ENCODE results near the gene FBXO15.

FBXO15 gene

GRCh38 chr18:74084184-74084855 lies 63.3 kb downstream of the FBXO15 start:
- no peak overlapping the region for H3K9ac ChIP-seq (ENCODE audit: low read length)
- H3K27ac ChIP-seq (ENCODE audit: low read depth, low read length), result no peak overlapping the region
- no peaks in the 10 kb centered on the region for H3K4me1 ChIP-seq (ENCODE audit: control insufficient read depth, insufficient read depth, low read length)
- no peaks in the 10 kb centered on the region for H3K36me3 ChIP-seq (ENCODE audit: control insufficient read depth, insufficient read depth, low read length)
- no peak overlapping the region for H3K4me3 ChIP-seq (ENCODE audit: low read length)
- no peaks in the 10 kb centered on the region for H3K27me3 ChIP-seq (ENCODE audit: control insufficient read depth, insufficient read depth, low read length)

GRCh38 chr18:74083557-74083952 lies 64.1 kb downstream of the FBXO15 start:
- H3K27ac ChIP-seq (ENCODE audit: low read depth, low read length), result no peak overlapping the region
- no peaks in the 10 kb centered on the region for H3K27me3 ChIP-seq (ENCODE audit: control insufficient read depth, insufficient read depth, low read length)
- no peak overlapping the region for H3K4me3 ChIP-seq (ENCODE audit: low read length)
- H3K4me1 ChIP-seq (ENCODE audit: control insufficient read depth, insufficient read depth, low read length), result no peaks in the 10 kb centered on the region
- no peaks in the 10 kb centered on the region for H3K36me3 ChIP-seq (ENCODE audit: control insufficient read depth, insufficient read depth, low read length)
- H3K9ac ChIP-seq (ENCODE audit: low read length), result no peak overlapping the region

DNA sequence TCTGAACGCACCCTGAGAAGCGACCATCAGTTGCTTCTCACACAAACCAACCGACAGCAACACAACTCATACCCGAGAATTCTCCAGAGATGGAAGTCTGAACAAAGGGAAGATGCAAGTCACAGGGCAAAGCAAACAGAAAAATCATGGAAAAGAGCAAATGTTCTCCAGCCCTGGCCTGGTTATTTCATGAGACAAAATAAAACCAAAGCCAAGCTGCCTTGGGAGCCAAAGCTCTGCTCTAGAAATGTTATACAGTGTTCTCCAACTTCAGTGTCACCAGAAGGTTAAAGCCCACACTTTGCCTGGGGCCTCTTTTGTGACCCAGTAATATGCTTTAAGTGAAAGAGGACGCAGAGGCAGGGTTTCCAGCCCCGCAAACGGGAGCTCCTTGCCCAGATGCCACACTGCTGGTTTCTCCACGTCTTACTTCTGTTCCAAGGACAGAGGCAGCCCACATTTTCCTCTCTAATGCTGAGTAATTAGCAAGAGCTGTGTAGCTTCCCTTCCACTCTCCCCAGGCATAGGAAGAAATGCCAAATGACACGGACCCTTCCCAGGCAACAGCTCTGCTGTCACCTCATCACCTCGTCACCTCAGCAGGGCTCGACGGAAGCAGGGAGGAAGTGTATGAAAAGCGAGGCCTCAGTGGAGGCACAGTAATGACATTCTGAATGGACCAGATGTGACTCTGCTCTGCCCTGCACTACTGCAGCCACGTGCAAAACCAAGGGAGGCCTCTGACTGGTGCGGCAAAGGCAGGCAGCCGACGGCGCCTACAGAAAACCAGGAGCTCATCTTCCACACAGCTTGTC lies 64.7 kb downstream of the FBXO15 start:
- H3K4me3 ChIP-seq (ENCODE audit: low read length), result no peak overlapping the region

GRCh38 chr18:74081966-74082741 lies 65.5 kb downstream of the FBXO15 start:
- no peak overlapping the region for H3K9ac ChIP-seq (ENCODE audit: low read length)

More for the DNA sequence above, 64.7 kb downstream of the FBXO15 start:
- no peaks in the 10 kb centered on the region for H3K36me3 ChIP-seq (ENCODE audit: control insufficient read depth, insufficient read depth, low read length)
- H3K4me1 ChIP-seq (ENCODE audit: control insufficient read depth, insufficient read depth, low read length), result no peaks in the 10 kb centered on the region
- H3K27me3 ChIP-seq (ENCODE audit: control insufficient read depth, insufficient read depth, low read length), result no peaks in the 10 kb centered on the region
- H3K9ac ChIP-seq (ENCODE audit: low read length), result no peak overlapping the region
- no peak overlapping the region for H3K27ac ChIP-seq (ENCODE audit: low read depth, low read length)

DNA sequence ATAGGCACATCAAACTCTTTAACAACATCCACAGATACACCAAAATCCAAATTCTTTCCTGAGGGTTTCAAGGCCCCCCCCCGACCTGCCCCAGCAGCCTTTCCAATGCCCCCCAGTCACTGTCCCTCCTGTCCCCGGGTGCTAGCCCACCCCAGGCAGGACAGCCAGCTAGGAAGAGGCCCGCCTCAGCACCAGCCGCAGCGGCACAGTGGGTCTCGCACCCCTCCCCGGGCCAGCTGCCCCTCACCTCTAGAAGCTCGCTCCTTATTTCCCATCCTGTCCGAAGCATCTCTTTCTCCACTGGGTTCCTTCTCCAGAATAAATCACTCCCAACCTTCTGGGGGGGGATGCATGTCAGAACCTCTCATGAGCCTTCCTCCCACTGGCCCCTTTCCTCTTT lies 69.4 kb downstream of the FBXO15 start:
- Histone ChIP-seq H3K4me1 (ENCODE audit: control insufficient read depth, insufficient read depth, low read length) (no peaks in the 10 kb centered on the region), H3K4me3 (ENCODE audit: low read length) (no peak overlapping the region), H3K27me3 (ENCODE audit: control insufficient read depth, insufficient read depth, low read length) (no peaks in the 10 kb centered on the region), H3K9ac (ENCODE audit: low read length) (no peak overlapping the region), H3K36me3 (ENCODE audit: control insufficient read depth, insufficient read depth, low read length) (no peaks in the 10 kb centered on the region), H3K27ac (ENCODE audit: low read depth, low read length) (no peak overlapping the region)

More at GRCh38 chr18:74081966-74082741, 65.5 kb downstream of the FBXO15 start:
- no peak overlapping the region for H3K27ac ChIP-seq (ENCODE audit: low read depth, low read length)
- no peak overlapping the region for H3K4me3 ChIP-seq (ENCODE audit: low read length)
- H3K27me3 ChIP-seq (ENCODE audit: control insufficient read depth, insufficient read depth, low read length), result no peaks in the 10 kb centered on the region
- H3K4me1 ChIP-seq (ENCODE audit: control insufficient read depth, insufficient read depth, low read length), result no peaks in the 10 kb centered on the region
- no peaks in the 10 kb centered on the region for H3K36me3 ChIP-seq (ENCODE audit: control insufficient read depth, insufficient read depth, low read length)

GRCh38 chr18:74074668-74075564 lies 72.7 kb downstream of the FBXO15 start:
- Histone ChIP-seq H3K9ac (ENCODE audit: low read length) (no peak overlapping the region), H3K36me3 (ENCODE audit: control insufficient read depth, insufficient read depth, low read length) (no peaks in the 10 kb centered on the region), H3K4me1 (ENCODE audit: control insufficient read depth, insufficient read depth, low read length) (no peaks in the 10 kb centered on the region), H3K27ac (ENCODE audit: low read depth, low read length) (no peak overlapping the region), H3K4me3 (ENCODE audit: low read length) (no peak overlapping the region), H3K27me3 (ENCODE audit: control insufficient read depth, insufficient read depth, low read length) (no peaks in the 10 kb centered on the region)

DNA sequence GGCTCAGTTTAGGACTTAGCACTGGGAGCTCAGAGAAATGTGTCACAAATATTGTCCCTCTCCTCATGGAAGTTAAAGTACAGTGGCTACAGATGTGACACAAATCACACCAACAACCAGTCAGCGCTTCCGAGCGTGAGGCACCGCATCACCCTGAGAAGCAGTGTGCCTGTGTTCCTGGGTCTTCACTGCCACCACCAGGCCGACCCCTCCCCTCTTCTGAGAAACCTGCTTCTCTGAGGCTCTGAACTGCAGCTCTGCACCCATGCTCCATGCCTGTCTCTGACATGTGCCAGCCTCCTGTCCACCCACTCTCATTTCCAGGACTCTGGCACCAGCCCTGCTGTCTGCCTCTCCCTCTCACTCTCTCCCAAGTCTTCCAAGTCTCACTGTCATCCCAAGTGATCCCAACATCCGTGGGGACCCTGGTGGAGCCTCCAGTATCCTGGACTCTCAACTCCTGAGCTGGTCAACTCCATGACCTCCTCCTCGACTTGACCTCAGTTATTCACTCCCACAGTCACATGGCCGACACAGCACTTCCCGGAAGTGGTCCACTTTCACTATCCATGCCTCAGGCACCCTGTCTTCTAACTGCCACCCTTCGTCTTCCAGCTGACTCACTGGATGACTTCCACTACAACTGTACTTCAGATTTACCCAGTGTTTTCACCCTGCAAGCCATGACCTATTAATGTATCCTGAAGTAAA lies 73.5 kb downstream of the FBXO15 start:
- Histone ChIP-seq H3K9ac (ENCODE audit: low read length) (no peak overlapping the region), H3K4me3 (ENCODE audit: low read length) (no peak overlapping the region)

DNA sequence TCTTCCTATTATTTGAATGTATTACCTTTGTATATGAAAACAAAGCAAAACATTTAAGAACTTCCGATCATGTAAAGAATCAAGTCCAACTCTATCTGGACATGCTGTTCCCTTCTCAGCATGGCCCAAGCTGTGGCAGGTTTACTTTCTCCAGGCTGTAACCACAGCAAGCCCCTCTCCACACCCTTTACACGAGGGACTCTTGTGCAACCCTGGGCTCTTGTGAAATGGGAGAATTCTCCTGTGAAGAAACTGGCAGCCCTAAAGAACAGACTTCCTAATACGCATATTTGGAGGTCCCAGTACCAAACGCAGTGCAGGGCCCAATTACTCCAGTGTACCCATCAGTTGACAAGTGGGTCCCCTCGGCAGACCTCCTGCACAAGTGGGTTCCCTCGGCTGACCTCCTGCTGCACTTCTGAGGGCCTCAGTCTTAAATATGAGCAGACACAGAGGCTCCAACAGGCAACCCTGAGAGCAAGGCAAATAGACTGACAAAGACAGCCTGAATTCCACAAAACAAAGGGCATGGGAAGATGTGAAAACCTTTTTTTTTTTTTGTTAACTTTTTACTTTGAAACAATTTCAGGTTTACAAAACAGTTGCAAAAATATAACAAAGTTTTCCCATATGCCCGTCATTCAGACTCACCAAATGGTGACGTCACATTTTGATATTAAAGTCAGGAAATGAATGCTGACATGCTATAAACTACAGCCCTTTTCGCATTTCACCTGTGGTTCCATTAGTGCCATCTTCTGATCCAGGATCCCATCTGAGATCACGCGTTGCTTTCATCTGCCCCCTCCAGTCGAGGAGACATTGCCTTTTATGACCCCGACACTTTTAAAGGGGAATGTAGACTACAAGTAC lies 78.2 kb downstream of the FBXO15 start:
- H3K36me3 ChIP-seq (ENCODE audit: control insufficient read depth, insufficient read depth, low read length), result no peaks in the 10 kb centered on the region
- H3K4me1 ChIP-seq (ENCODE audit: control insufficient read depth, insufficient read depth, low read length), result no peaks in the 10 kb centered on the region
- H3K9ac ChIP-seq (ENCODE audit: low read length), result no peak overlapping the region
- H3K4me3 ChIP-seq (ENCODE audit: low read length), result no peak overlapping the region
- no peaks in the 10 kb centered on the region for H3K27me3 ChIP-seq (ENCODE audit: control insufficient read depth, insufficient read depth, low read length)
- no peak overlapping the region for H3K27ac ChIP-seq (ENCODE audit: low read depth, low read length)

More for the DNA sequence above, 73.5 kb downstream of the FBXO15 start:
- H3K4me1 ChIP-seq (ENCODE audit: control insufficient read depth, insufficient read depth, low read length), result no peaks in the 10 kb centered on the region
- H3K27ac ChIP-seq (ENCODE audit: low read depth, low read length), result no peak overlapping the region
- no peaks in the 10 kb centered on the region for H3K27me3 ChIP-seq (ENCODE audit: control insufficient read depth, insufficient read depth, low read length)
- no peaks in the 10 kb centered on the region for H3K36me3 ChIP-seq (ENCODE audit: control insufficient read depth, insufficient read depth, low read length)

DNA sequence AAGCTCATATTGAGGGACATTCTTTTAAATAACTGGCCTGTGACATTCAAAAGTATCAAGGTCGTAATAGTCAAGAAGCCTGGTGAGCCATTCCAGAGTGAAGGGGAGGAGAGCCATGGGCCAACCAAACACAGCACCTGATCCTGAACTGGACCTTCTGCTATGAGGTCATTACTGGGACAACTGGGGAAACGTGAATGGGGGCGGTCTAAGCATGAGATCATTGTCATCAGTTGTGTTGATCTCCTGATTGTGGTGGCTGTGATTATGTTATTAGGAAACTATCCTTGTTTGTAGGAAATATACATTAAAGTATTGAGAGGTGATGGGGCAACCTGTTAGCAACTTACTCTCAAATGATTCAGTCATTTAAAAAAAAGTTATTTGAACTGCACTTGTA lies 79.3 kb downstream of the FBXO15 start:
- Histone ChIP-seq H3K4me3 (ENCODE audit: low read length) (no peak overlapping the region), H3K27me3 (ENCODE audit: control insufficient read depth, insufficient read depth, low read length) (no peaks in the 10 kb centered on the region), H3K27ac (ENCODE audit: low read depth, low read length) (no peak overlapping the region), H3K36me3 (ENCODE audit: control insufficient read depth, insufficient read depth, low read length) (no peaks in the 10 kb centered on the region), H3K4me1 (ENCODE audit: control insufficient read depth, insufficient read depth, low read length) (no peaks in the 10 kb centered on the region), H3K9ac (ENCODE audit: low read length) (no peak overlapping the region)

GRCh38 chr18:74066018-74066417 lies 81.6 kb downstream of the FBXO15 start:
- Histone ChIP-seq H3K27ac (ENCODE audit: low read depth, low read length) (no peak overlapping the region), H3K4me3 (ENCODE audit: low read length) (no peak overlapping the region), H3K36me3 (ENCODE audit: control insufficient read depth, insufficient read depth, low read length) (no peaks in the 10 kb centered on the region), H3K27me3 (ENCODE audit: control insufficient read depth, insufficient read depth, low read length) (no peaks in the 10 kb centered on the region), H3K9ac (ENCODE audit: low read length) (no peak overlapping the region), H3K4me1 (ENCODE audit: control insufficient read depth, insufficient read depth, low read length) (no peaks in the 10 kb centered on the region)

DNA sequence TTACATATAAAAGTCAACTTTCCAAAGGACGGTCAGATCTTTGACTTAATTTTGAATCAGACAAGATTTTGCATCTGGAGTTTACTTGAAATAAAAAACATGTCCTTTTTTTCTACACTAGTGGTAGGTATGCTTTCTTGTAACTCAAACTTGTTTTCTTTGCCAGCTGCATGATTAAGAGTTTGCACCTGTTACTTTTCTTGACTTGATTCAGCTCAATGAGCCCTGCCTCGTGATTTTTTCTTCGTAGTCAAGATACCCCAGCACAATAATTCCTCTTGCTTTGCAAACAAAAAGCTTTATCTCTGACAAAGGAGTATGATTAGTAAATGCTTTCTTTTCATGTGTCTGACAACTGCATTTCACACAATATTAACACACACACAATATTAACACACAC lies 82.3 kb downstream of the FBXO15 start:
- H3K36me3 ChIP-seq (ENCODE audit: control insufficient read depth, insufficient read depth, low read length), result no peaks in the 10 kb centered on the region
- no peaks in the 10 kb centered on the region for H3K4me1 ChIP-seq (ENCODE audit: control insufficient read depth, insufficient read depth, low read length)
- H3K27me3 ChIP-seq (ENCODE audit: control insufficient read depth, insufficient read depth, low read length), result no peaks in the 10 kb centered on the region
- no peak overlapping the region for H3K9ac ChIP-seq (ENCODE audit: low read length)
- no peak overlapping the region for H3K4me3 ChIP-seq (ENCODE audit: low read length)
- H3K27ac ChIP-seq (ENCODE audit: low read depth, low read length), result no peak overlapping the region
